NCI-H82 treated with DMSO at 0.1 percent for 48 hours (cell line): ENCODE data around the gene L3MBTL1.
A peak's percentile ranks its signal among the peaks of the same experiment; 100 is the strongest.

ENCODE experiments used
- DNase-seq: peaks from one replicate; lab custom pipeline; 2025; ENCODE audit not compliant: unreplicated experiment; lab: John Stamatoyannopoulos, UW

Gene L3MBTL1

GRCh38 chr20:43534791-43535350, 27.4 kb downstream of the L3MBTL1 start:
- DNase-seq = no peak

GRCh38 chr20:43535370-43536004, 28.0 kb downstream of the L3MBTL1 start:
- DNase-seq = no peak

DNA sequence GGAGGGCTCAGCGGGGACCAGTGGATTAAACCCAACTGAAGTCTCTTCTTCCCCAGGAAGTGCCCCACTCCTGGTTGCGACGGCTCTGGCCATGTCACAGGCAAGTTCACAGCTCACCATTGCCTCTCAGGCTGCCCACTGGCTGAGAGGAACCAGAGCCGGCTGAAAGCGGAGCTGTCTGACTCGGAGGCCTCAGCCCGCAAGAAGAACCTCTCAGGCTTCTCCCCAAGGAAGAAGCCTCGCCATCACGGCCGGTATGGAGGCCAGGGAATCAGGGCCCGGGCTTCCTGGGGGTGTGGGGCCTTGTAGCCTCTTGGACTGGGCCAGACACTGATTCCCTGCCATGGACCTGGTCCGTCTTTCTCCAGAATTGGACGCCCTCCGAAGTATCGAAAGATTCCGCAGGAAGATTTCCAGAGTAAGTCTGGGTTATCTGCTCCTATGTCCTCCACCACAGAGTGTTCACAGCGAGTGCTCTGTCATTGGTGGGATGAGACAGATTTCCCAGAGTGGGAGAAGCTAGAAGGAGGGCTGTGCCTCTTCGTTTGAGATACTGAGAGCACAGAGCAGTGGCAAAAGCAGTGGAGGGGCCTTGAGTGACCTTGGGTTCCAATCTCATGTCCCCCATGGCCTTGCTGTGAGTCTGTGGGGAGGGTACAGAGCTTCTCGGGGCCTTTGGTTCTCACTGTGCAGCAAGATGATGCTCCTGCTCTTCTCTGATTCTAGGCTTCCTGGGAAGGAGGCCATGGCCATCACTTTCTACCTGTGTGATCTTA, 28.7 kb downstream of the L3MBTL1 start:
- no peak for DNase-seq

- DNase-seq = no peak
Observed at GRCh38 chr20:43536817-43537440, 29.4 kb downstream of the L3MBTL1 start.

DNA sequence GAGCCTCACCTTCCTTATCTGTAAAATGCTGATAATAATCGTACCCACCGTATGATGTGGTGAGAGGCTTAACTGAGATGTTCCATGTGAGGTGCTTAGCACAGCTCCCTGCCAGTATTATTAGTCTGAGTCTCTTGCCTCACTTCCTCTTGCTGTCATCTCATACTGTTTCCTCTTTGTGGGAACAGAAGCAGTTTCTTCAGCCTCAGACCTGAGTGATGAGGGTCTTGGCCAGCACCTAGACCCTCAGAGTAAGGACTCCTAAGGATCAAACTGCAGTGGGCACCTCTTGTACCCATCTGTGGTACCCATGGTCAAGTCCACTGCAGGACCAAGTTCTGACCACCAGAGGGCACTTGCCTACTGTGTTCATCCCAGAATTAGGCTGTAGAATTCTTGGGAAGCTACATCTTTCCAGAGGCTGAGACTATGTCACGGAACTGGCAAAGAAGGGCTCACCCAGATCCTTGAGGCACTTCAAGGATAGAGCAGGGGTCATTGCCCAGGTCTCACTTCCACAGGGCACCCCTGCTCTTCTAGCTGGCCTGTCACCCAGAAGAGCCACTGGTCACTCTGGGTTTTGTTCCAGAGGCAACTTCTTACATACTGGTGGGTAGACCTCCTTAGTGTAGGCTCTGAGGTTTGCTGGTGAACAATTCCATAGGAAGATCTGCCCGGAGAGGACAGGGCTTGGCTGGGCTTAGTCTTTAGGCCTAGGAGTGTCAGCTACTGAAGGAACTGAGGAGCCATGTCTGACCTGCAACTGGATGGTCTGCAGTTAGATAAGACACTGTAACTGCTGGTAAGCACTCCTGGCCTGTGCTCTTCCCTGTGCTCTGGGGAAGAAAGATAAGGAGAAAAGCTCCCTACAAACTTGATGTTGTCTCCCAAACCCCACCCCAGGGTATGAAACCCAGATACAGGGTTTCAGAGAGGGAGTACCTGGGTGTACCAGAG, 30.7 kb downstream of the L3MBTL1 start:
- DNase-seq = peak; percentile 2

- DNase-seq = no peak
Observed at GRCh38 chr20:43538878-43539700, 31.6 kb downstream of the L3MBTL1 start.

GRCh38 chr20:43539975-43540672, 32.6 kb downstream of the L3MBTL1 start:
- DNase-seq = no peak

- DNase-seq = no peak
Observed at GRCh38 chr20:43540673-43541060, 33.2 kb downstream of the L3MBTL1 start.

DNA sequence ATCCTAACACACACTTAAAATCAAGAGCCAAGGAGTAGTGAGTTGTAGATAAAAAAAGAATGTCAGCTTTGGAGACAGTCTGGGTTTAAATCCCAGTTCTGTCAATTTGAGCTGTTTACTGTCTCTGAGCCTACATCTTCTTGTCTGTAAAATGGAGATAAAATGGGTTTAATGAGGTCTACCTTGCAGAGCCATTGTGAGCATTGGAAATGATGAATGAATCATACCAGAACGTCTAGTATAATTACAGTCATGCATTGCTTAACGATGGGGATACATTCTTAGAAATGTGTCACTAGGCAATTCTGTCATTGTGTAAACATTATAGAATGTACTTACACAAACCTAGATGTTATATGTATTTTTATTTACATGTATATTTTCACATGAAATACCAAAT, 33.7 kb downstream of the L3MBTL1 start:
- DNase-seq = no peak

DNA sequence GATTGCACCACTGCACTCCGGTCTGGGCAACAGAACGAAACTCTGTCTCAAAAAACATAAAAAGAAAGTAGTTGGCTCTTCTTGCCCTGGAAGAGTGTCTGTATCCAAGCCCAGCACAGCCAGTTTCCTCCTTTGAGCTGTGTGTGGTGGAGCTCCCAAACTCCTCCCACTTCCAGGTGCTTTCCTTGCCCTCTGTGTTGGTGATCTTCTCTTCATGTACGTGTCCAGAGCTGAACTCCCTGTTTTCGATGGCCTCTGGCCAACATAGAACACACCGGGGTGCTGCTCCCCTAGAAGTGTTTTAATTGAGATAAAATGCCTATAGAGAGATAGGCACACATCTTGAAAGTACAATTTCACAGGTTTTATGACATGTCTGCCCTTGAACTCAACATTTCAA, 34.7 kb downstream of the L3MBTL1 start:
- no peak for DNase-seq

- no peak for DNase-seq
Observed at GRCh38 chr20:43542674-43543073, 35.2 kb downstream of the L3MBTL1 start.

GRCh38 chr20:43543138-43543537, 35.6 kb downstream of the L3MBTL1 start:
- no peak for DNase-seq

DNA sequence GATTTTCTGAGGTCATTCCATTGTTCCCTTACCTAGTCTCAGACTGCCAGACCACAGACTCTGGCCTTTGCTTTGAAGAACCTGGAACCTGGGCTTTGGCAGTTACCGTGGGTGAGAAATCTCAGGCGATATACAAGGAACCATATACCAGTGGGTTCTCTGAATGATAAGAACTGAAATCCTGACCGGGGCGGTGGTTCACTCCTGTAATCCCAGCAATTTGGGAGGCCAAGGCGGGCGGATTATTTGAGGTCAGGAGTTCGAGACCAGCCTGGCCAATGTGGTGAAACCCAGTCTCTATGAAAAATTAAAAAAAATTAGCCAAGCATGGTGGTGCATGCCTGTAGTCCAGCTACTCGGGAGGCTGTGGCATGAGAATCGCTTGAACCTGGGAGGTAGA, 37.0 kb downstream of the L3MBTL1 start:
- no peak for DNase-seq

- no peak for DNase-seq
Observed at GRCh38 chr20:43545837-43546578, 38.5 kb downstream of the L3MBTL1 start.

DNA sequence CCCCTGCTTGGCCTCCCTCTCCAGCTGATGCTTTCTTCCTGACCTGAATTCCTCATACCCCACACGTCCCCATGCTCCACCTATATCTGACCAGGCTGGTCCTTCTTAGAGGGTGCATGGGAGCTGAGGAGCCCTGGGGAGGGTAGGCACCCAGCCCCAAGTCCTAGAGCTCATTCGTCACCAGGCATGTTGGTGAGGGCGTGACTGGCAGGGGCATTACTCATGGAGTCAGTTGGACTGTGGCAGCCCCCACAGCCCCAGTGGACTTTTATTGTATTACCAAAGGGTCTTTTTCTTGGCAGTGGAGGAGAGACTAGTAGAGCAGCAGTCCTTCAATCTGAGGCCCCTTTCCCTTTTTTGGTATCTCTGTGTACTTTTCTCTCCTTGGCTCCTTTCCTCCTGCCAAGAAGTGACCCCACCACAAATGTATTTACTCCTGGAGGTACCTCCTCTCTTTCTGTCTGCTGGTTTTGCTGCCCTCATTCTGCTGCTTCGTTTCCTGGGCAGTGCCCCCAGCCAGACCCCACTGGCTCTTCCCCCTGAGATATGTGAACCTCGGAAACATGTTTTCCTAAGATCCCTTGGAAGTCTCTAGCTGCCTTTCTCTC, 40.9 kb downstream of the L3MBTL1 start:
- DNase-seq = no peak

DNA sequence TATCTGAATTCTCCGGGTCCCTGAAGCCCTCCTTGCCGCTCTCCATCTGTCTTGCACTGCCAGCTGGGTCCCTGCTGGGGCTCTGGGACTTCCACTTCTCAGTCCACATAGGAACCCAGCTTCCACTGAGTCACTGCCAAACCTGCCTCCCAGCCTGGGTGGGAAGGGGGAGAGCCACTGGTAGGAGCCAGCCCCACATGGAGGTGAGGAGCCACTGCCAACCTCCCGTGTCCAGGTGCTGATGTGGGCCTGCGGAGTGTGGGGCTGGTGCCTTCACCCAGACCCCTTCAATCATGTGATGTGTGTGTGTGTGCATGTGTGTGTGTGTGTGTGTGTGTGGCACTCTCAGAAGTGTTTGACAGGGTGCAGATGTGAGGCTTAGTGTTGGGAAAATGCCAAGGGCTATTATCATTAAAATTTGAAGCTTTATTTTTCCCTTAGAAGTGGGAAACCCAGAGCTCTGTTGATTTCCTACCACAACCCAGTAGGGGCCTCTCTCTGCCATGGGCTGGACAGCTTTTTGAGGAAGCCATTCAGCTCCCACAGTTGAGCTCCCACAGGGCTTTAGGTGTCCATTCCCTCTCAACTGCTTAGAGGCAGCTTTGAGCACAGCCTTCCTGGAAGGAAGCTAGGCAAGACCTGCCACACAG, 42.0 kb downstream of the L3MBTL1 start:
- DNase-seq = no peak

GRCh38 chr20:43550456-43550855, 43.0 kb downstream of the L3MBTL1 start:
- no peak for DNase-seq

- no peak for DNase-seq
Observed at GRCh38 chr20:43554369-43554768, 46.9 kb downstream of the L3MBTL1 start.
